HUES6 (cell line): Measurements from ENCODE around the gene ACACA.
"Not testable (repeated sequence)": the region's sequence is repeated elsewhere in the genome, so short reads cannot be mapped to it uniquely, and the experiment has no call there.

Experiments
- H3K27ac ChIP-seq: 2 replicates; pipeline ENCODE4 v1.7.0; 2013; ENCODE audit warnings: low read depth, mild to moderate bottlenecking, low read length, inconsistent platforms
- H3K27me3 ChIP-seq: 2 replicates; pipeline ENCODE4 v1.6.1; 2013; ENCODE audit warnings: low read length; ENCODE audit not compliant: control insufficient read depth, insufficient read depth
- H3K36me3 ChIP-seq: 2 replicates; pipeline ENCODE4 v1.6.1; 2013; ENCODE audit warnings: low read length; ENCODE audit not compliant: control insufficient read depth, insufficient read depth
- H3K4me1 ChIP-seq: 2 replicates; pipeline ENCODE4 v1.6.1; 2013; ENCODE audit warnings: low read length; ENCODE audit not compliant: control insufficient read depth, insufficient read depth
- H3K4me3 ChIP-seq: 2 replicates; pipeline ENCODE4 v1.5.1; 2013; ENCODE audit warnings: low read depth, low read length
- H3K9ac ChIP-seq: one replicate; pipeline ENCODE4 v1.6.1; 2013; ENCODE audit warnings: mild to moderate bottlenecking, low read length
- H3K9me3 ChIP-seq: 2 replicates; pipeline ENCODE4 v1.6.1; 2013; ENCODE audit warnings: low read depth, low read length; ENCODE audit not compliant: control insufficient read depth, insufficient read depth

Gene ACACA

DNA sequence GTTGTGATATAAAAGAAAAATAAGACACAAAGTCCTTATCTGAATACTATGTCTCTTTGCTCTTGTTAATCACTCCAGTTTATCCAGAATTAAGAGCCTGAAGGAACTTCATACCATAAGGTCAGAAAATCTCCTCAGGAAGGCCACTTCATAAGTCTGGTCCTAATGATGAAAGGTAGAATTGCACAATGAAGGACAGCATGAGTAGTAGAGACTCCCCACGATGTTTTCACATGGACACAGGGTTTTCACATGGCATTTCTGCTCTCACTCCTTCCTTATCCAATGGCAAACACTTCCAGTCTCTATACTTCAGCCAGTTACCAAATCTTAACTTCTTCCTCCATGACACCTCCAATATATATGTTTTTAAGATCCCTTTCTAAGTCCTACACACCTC is 41.0 kb downstream of the ACACA start:
- H3K27ac ChIP-seq: no peak overlapping the region
- no peak overlapping the region for H3K4me3 ChIP-seq
- H3K36me3 ChIP-seq: no peaks in the 10 kb centered on the region
- no peaks in the 10 kb centered on the region for H3K9me3 ChIP-seq
- no peaks in the 10 kb centered on the region for H3K27me3 ChIP-seq
- H3K4me1 ChIP-seq: peaks cover 5% of the 10 kb centered on the region; the same call in 1 of the 2 replicates
- no peak overlapping the region for H3K9ac ChIP-seq

DNA sequence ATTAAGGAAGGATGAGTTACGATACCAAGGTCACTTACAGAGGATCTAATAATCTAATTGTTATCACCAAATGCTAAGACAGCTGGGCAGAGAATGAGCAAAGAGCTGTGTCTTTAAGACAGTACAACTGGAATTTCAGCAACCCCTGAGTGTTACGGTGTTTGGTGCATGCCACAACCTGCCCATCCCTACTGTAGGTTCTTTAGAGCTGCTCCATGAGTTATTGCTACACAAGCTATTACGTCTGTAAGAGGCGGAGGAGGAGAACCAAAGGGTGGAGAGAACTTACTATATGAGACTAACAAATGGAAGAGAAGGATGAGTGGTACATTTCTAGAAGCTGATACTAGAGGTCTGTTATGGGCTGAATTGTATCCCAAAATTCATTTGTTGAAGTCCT is 45.1 kb downstream of the ACACA start:
- H3K27ac ChIP-seq: no peak overlapping the region
- H3K9me3 ChIP-seq: no peaks in the 10 kb centered on the region
- H3K4me1 ChIP-seq: peaks cover 25% of the 10 kb centered on the region
- H3K4me3 ChIP-seq: no peak overlapping the region
- no peak overlapping the region for H3K9ac ChIP-seq
- no peaks in the 10 kb centered on the region for H3K27me3 ChIP-seq
- H3K36me3 ChIP-seq: no peaks in the 10 kb centered on the region

GRCh38 chr17:37360632-37361031 is 46.0 kb downstream of the ACACA start:
- Histone ChIP-seq H3K9ac (no peak overlapping the region), H3K4me1 (peaks cover 25% of the 10 kb centered on the region)

DNA sequence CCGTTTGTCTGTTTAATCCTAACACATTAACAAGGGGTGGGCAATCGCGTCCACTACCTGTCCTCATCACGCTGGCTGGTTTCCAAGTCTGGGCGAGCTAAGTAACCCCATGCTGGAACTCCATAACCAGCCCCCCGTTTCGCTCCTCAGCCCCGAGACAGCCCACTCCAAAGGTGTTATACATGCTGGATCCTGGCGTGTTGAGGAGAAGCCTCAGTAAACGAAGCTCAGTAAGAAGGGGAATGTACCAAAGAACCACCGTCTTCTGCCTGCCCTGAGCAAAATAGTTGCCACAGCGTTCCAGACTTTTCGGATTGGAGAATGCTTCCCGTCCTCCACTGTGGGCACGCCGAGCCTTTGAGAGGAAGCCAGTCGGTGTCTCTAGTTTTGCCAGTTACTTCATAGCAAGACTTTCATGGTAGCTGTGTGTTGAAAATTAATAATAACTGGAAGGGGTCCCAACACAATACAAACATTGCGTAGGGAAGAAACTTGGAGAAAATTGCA is 46.9 kb downstream of the ACACA start:
- Histone ChIP-seq H3K27me3 (no peaks in the 10 kb centered on the region), H3K4me3 (peak overlapping the region; percentile 56), H3K9me3 (no peaks in the 10 kb centered on the region), H3K27ac (peak overlapping the region; percentile 49; the same call in 1 of the 2 replicates), H3K9ac (peak overlapping the region; percentile 63), H3K36me3 (no peaks in the 10 kb centered on the region), H3K4me1 (peaks cover 25% of the 10 kb centered on the region)

More at GRCh38 chr17:37360632-37361031, 46.0 kb downstream of the ACACA start:
- no peak overlapping the region for H3K27ac ChIP-seq
- H3K9me3 ChIP-seq: no peaks in the 10 kb centered on the region
- no peaks in the 10 kb centered on the region for H3K36me3 ChIP-seq
- H3K4me3 ChIP-seq: no peak overlapping the region
- H3K27me3 ChIP-seq: no peaks in the 10 kb centered on the region

- Histone ChIP-seq H3K27me3 (no peaks in the 10 kb centered on the region), H3K27ac (peak overlapping the region; percentile 93), H3K4me3 (peak overlapping the region; percentile 93), H3K4me1 (peaks cover 25% of the 10 kb centered on the region), H3K9me3 (no peaks in the 10 kb centered on the region), H3K9ac (peak overlapping the region; percentile 95), H3K36me3 (peaks cover 3% of the 10 kb centered on the region; the same call in 1 of the 2 replicates)
These were observed 47.6 kb downstream of the ACACA start for GRCh38 chr17:37358830-37359681.

GRCh38 chr17:37358098-37358829 is 48.4 kb downstream of the ACACA start:
- Histone ChIP-seq H3K9ac (peak overlapping the region; percentile 95), H3K27me3 (no peaks in the 10 kb centered on the region), H3K4me1 (peaks cover 25% of the 10 kb centered on the region), H3K36me3 (peaks cover 7% of the 10 kb centered on the region; the same call in 1 of the 2 replicates), H3K4me3 (peak overlapping the region; percentile 93), H3K9me3 (no peaks in the 10 kb centered on the region), H3K27ac (peak overlapping the region; percentile 93)

GRCh38 chr17:37356796-37357569 is 49.7 kb downstream of the ACACA start:
- not testable (repeated sequence) for H3K9me3 ChIP-seq, H3K27ac ChIP-seq, H3K27me3 ChIP-seq
- H3K9ac ChIP-seq: peak overlapping the region; percentile 95
- H3K36me3 ChIP-seq: peaks cover 16% of the 10 kb centered on the region; the same call in 1 of the 2 replicates
- peaks cover 25% of the 10 kb centered on the region for H3K4me1 ChIP-seq
- peak overlapping the region; percentile 93 for H3K4me3 ChIP-seq

DNA sequence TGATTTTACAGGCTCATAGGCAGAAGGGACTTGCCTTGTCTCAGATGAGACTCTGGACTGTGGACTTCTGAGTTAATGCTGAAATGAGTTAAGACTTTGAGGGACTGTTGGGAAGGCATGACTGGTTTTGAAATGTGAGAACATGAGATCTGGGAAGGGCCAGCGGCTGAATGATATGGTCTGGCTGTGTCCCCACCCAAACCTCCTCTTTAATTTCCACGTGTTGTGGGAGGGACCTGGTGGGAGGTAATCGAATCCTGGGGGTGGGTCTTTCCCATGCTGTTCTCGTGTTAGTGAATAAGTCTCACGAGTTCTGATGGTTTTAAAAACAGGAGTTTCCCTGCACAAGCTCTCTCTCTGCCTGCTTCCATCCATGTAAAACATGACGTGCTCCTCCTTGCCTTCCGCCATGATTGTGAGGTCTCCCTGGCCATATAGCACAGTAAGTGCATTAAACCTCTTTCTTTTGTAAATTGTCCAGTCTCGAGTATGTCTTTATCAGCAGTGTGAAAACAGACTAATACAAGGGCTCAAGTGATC is 59.7 kb downstream of the ACACA start:
- H3K36me3 ChIP-seq: peaks cover 32% of the 10 kb centered on the region
- not testable (repeated sequence) for H3K27ac ChIP-seq, H3K4me1 ChIP-seq, H3K4me3 ChIP-seq, H3K27me3 ChIP-seq, H3K9ac ChIP-seq
- peaks cover 10% of the 10 kb centered on the region for H3K9me3 ChIP-seq

DNA sequence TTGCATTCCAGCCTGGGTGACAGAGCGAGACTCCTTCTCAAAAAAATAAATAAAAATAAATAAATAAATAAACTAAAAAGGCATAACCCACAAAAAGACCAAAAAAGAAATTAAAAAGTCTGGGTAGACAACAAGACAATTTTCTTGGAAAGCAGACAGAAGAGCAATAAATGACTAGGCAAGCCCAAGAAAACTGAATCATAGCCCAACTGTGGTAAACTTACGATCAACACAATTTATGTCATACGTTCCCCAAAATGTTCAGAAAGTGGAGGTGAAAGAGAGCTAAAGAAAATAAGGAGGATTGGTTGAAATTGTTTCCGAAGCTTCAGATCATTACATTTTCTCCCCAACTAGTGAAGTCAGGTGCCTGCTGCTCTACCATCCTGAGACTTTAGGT is 62.1 kb downstream of the ACACA start:
- H3K27me3 ChIP-seq: no peaks in the 10 kb centered on the region
- peaks cover 28% of the 10 kb centered on the region for H3K36me3 ChIP-seq
- no peaks in the 10 kb centered on the region for H3K4me1 ChIP-seq
- no peak overlapping the region for H3K9ac ChIP-seq
- peaks cover 10% of the 10 kb centered on the region for H3K9me3 ChIP-seq
- no peak overlapping the region for H3K4me3 ChIP-seq
- H3K27ac ChIP-seq: no peak overlapping the region

DNA sequence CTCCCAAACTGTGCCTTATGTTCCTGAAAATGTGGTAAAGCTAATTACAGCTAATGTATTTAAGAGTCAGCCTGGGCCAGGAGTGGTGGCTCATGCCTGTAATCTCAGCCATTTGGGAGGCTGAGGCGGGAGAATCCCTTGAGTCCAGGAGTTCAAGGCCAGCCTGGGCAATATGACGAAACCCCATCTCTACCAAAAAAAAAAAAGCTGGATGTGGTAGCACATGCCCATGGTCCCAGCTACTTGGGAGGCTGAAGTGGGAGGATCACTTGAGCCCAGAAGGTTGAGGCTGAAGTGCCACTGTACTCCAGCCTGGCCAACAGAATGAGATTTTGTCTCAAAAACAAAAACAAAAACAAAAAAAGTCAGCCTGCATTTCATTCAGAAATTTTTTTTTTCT is 64.0 kb downstream of the ACACA start:
- Histone ChIP-seq H3K36me3 (peaks cover 31% of the 10 kb centered on the region), H3K4me1 (no peaks in the 10 kb centered on the region), H3K9me3 (peaks cover 8% of the 10 kb centered on the region), H3K9ac (no peak overlapping the region), H3K27ac (no peak overlapping the region), H3K27me3 (no peaks in the 10 kb centered on the region), H3K4me3 (no peak overlapping the region)
